K562 (cell line): ENCODE results near the gene PRAMEF11. TPM values are rescaled to one million over a fixed set of nuclear protein-coding genes. Genes with fewer than 3 reads are reported as not detected.
"Not testable (repeated sequence)": the region's sequence is repeated elsewhere in the genome, so short reads cannot be mapped to it uniquely, and the experiment has no call there.

Experiments
- ATAC-seq: fragments of 200-7000 bp; cut with Tn5 transposase; 3 replicates; pipeline ENCODE4 v1.9.1; 2020; ENCODE audit warnings: moderate library complexity
- Bru-seq: library from RNA; stranded (reverse); fragments of 400-500 nt; gene quantifications from one replicate; lab custom pipeline; 2021; lab: Mats Ljungman, UMichigan
- BruChase-seq, 2 experiments: library from RNA; stranded (reverse); fragments of 400-500 nt; gene quantifications; one replicate each; lab custom pipeline; 2021; lab: Mats Ljungman, UMichigan
- BruUV-seq: library from RNA; stranded (reverse); fragments of 400-500 nt; replicated peaks from 2 replicates; lab custom pipeline; 2021; lab: Mats Ljungman, UMichigan
- CTCF ChIA-PET: fragments of 300-600 bp; formaldehyde crosslinking; extraction: SDS; loops from one replicate; lab custom pipeline; 2021; ENCODE audit warnings: low intra/inter-chr PET ratio; lab: Yijun Ruan, JAX
- POLR2A ChIA-PET: fragments of 300-600, 350-650 bp; sonication (Branson Sonifier 250); formaldehyde crosslinking; extraction: SDS; loops from one replicate; lab custom pipeline; 2021; ENCODE audit warnings: antibody characterized with exemption, inconsistent platforms; lab: Yijun Ruan, JAX
- DNase-seq, 4 experiments: peaks; one replicate each; pipeline versions ENCODE4 v3.0.0 to v3.0.0-alpha.2; 2011 to 2018; ENCODE audit warnings: low spot score in 3 of 4, mixed read lengths in 3 of 4; ENCODE audit errors: extremely low read depth in 1 of 4
- FAIRE-seq: peaks from 2 replicates; lab custom pipeline; 2011; peaks lifted over from hg19 to GRCh38; lab: Jason Lieb, UNC
- H2AFZ ChIP-seq: 2 replicates; pipeline ENCODE4 v1.6.0; 2011; ENCODE audit warnings: low read depth, low read length, control low read depth, inconsistent platforms
- H3K27ac ChIP-seq: fragments of 200-600 bp; 3 replicates; pipeline ENCODE4 v1.8.0; 2011; ENCODE audit warnings: low read depth, mild to moderate bottlenecking, control low read depth, inconsistent platforms, low read length, moderate library complexity, mixed read lengths; ENCODE audit errors: extremely low read depth
- H3K27me3 ChIP-seq, 2 experiments: fragments of 300-600 bp in 1 of 2; 2 replicates in 1 of 2; 3 replicates in 1 of 2; pipeline versions ENCODE4 v1.6.0 to v1.8.0; 2011; ENCODE audit warnings: inconsistent platforms in 2 of 2, low read length in 2 of 2, mild to moderate bottlenecking in 1 of 2, mixed read lengths in 1 of 2, moderate library complexity in 1 of 2; ENCODE audit not compliant: control insufficient read depth in 2 of 2, insufficient read depth in 2 of 2
- H3K36me3 ChIP-seq: fragments of 300-600 bp; 3 replicates; pipeline ENCODE4 v1.8.0; 2011; ENCODE audit warnings: mild to moderate bottlenecking, low read length, inconsistent platforms; ENCODE audit not compliant: control insufficient read depth, insufficient read depth
- H3K4me1 ChIP-seq, 2 experiments: fragments of 200-600 bp in 1 of 2; replicated peaks in 1 of 2; 2 replicates in 1 of 2; 3 replicates in 1 of 2; pipeline versions ENCODE4 v1.5.1 to v1.8.0; 2011; ENCODE audit warnings: inconsistent platforms in 2 of 2, low read length in 2 of 2, mild to moderate bottlenecking in 1 of 2, mixed read lengths in 1 of 2, moderate library complexity in 1 of 2; ENCODE audit not compliant: control insufficient read depth in 2 of 2, insufficient read depth in 2 of 2
- H3K4me2 ChIP-seq: 2 replicates; pipeline ENCODE4 v1.6.1; 2011; ENCODE audit warnings: low read length, control low read depth, inconsistent platforms, mixed read lengths; ENCODE audit not compliant: insufficient read depth
- H3K4me3 ChIP-seq: fragments of 200-600 bp; sonication (generic), shearing (Covaris generic); 2 replicates; pipeline ENCODE4 v1.5.1; 2016; ENCODE audit warnings: control low read depth, inconsistent platforms
- H3K79me2 ChIP-seq: fragments of 200-600 bp; 3 replicates; pipeline ENCODE4 v1.8.0; 2011; ENCODE audit warnings: low read length, inconsistent platforms; ENCODE audit not compliant: control insufficient read depth, insufficient read depth
- H3K9ac ChIP-seq, 2 experiments: 2 replicates each; pipeline versions ENCODE4 v1.6.0 to v1.6.1; 2011; ENCODE audit warnings: low read depth in 2 of 2, low read length in 2 of 2, control low read depth in 1 of 2, inconsistent platforms in 1 of 2, mild to moderate bottlenecking in 1 of 2, mixed read lengths in 1 of 2; ENCODE audit not compliant: insufficient read depth in 1 of 2
- H3K9me1 ChIP-seq: one replicate; pipeline ENCODE4 v1.6.0; 2011; ENCODE audit warnings: inconsistent platforms, mild to moderate bottlenecking, low read length, moderate library complexity; ENCODE audit not compliant: control insufficient read depth, insufficient read depth
- H3K9me3 ChIP-seq: replicated peaks from 2 replicates; pipeline ENCODE4 v1.5.1; 2011; ENCODE audit warnings: low read depth, low read length, inconsistent platforms; ENCODE audit not compliant: control insufficient read depth, insufficient read depth
- H4K20me1 ChIP-seq: replicated peaks from 2 replicates; pipeline ENCODE4 v1.6.1; 2011; ENCODE audit warnings: low read length, inconsistent platforms, mixed read lengths; ENCODE audit not compliant: control insufficient read depth, insufficient read depth
- WGBS: fragments of 100-300 bp; shearing (Covaris generic); methylation state at CpG from one replicate; pipeline ENCODE4 v1.1.6; 2016; ENCODE audit warnings: low coverage, mixed read lengths; ENCODE audit not compliant: insufficient coverage; ENCODE audit errors: missing lambda C conversion rate; 5-methylcytosine and 5-hydroxymethylcytosine counted together
- in situ Hi-C: fragments of 300-500 bp; cut with MboI; formaldehyde crosslinking; loops from 4 replicates; pipeline ENCODE4 v1.15.0; 2018; ENCODE audit warnings: inconsistent platforms, mixed read lengths
- intact Hi-C: fragments of 100-400 bp; cut with micrococcal nuclease; formaldehyde crosslinking; loops from 2 replicates; pipeline ENCODE4 v1.14.2; 2022
- long read RNA-seq, 3 experiments: library from polyadenylated mRNA in 2 of 3; library from RNA in 1 of 3; unstranded in 2 of 3; stranded (forward) in 1 of 3; transcript quantifications; one replicate each; pipeline ENCODE4 v2.0.0, GENCODE V29; 2019 to 2022
- polyA minus RNA-seq, 3 experiments: library from RNA; depleted of rRNA, polyadenylated mRNA; stranded (reverse); fragments of >200 nt; gene quantifications; 2 replicates each; pipeline ENCODE4 v1.2.3, GENCODE V29; 2011
- polyA plus RNA-seq, 8 experiments: library from polyadenylated mRNA; depleted of rRNA in 4 of 8; stranded (reverse) in 5 of 8; unstranded in 3 of 8; fragments of >200 nt; fragmentation: Nextera tagmentation in 2 of 8; fragmentation: Illumina TruSeq in 1 of 8; extraction: Ambion mirVana in 2 of 8; extraction: Trizol in 1 of 8; gene quantifications; 2 replicates each; pipeline versions ENCODE4 v1.2.1 to v1.2.3, GENCODE V29; 2011 to 2014; ENCODE audit warnings: inconsistent platforms in 1 of 8, missing spikeins in 1 of 8
- total RNA-seq, 7 experiments: library from RNA; depleted of rRNA in 6 of 7; stranded (reverse); fragments of >200 nt in 6 of 7; fragmentation: Illumina TruSeq in 2 of 7; extraction: Trizol in 2 of 7; gene quantifications; 2 replicates each; pipeline versions ENCODE4 v1.2.1 to v1.2.3, GENCODE V29; 2011 to 2021; ENCODE audit warnings: low replicate concordance in 1 of 7

PRAMEF11 gene
- total RNA-seq (2011; cell fraction: chromatin; rRNA removed; ENCODE audit: low replicate concordance), result not detected in 2 replicates
- total RNA-seq (2011; cell fraction: nucleolus; rRNA removed), result not detected in 2 replicates
- total RNA-seq (2011; cell fraction: nucleoplasm; rRNA removed), result not detected in 2 replicates
- total RNA-seq (2014; rRNA removed) (not detected in 2 replicates), total RNA-seq (2014; rRNA removed; fragmentation: Illumina TruSeq; extraction: Trizol) (not detected in 2 replicates), total RNA-seq (2015; rRNA removed; fragmentation: Illumina TruSeq; extraction: Trizol) (not detected in 2 replicates), total RNA-seq (2021) (not detected in 2 replicates), polyA plus RNA-seq (2011; rRNA removed) (not detected in 2 replicates), polyA plus RNA-seq (2014; fragmentation: Illumina TruSeq; extraction: Trizol) (not detected in 2 replicates), polyA plus RNA-seq (2014; fragmentation: Nextera tagmentation; extraction: Ambion mirVana) (not detected), polyA plus RNA-seq (2014; rRNA removed) (not detected in 2 replicates), polyA minus RNA-seq (2011; rRNA and poly(A)+ RNA removed) (not detected in 2 replicates), Bru-seq, nascent RNA (not detected), BruChase-seq, experiment 1, labeled RNA remaining after a 2-hour chase (not detected), BruChase-seq, experiment 2, labeled RNA remaining after a 6-hour chase (not detected)
- polyA plus RNA-seq (2011; cell fraction: cytosol; rRNA removed), result not detected in 2 replicates
- not detected in 2 replicates for polyA plus RNA-seq (2011; cell fraction: nucleus; rRNA removed)
- not detected in 2 replicates for polyA plus RNA-seq (2012)
- not detected in 2 replicates for polyA minus RNA-seq (2011; cell fraction: cytosol; rRNA and poly(A)+ RNA removed)
- polyA minus RNA-seq (2011; cell fraction: nucleus; rRNA and poly(A)+ RNA removed), result not detected in 2 replicates
- long read RNA-seq, experiment 1, result 0 reads
- long read RNA-seq, experiment 2, result 0 reads
- long read RNA-seq, experiment 3, result 0 reads

GRCh38 chr1:12831310-12831709 lies at the start of gene PRAMEF11:
Gene PRAMEF11, minus strand, starts transcription at chr1:12831410. Its CDS starts 2,621 bp downstream, at chr1:12828789.
- intact Hi-C loops, H3K79me2 ChIP-seq, BruUV-seq, H3K9me1 ChIP-seq, H3K27me3 ChIP-seq, POLR2A ChIA-PET, DNase-seq, H3K4me2 ChIP-seq, H3K4me1 ChIP-seq, H4K20me1 ChIP-seq, CTCF ChIA-PET, H3K9me3 ChIP-seq, H3K4me3 ChIP-seq, FAIRE-seq, ATAC-seq, H3K9ac ChIP-seq, H3K27ac ChIP-seq, H2AFZ ChIP-seq, H3K36me3 ChIP-seq: not testable (repeated sequence)
- in situ Hi-C loops, result loop anchor here (5.0 kb wide), 1 partner anchor 56 kb away; the partner anchor contains the start of gene PRAMEF4
- WGBS, result 2% methylated on average over 3 of the region's 3 CpGs

DNA sequence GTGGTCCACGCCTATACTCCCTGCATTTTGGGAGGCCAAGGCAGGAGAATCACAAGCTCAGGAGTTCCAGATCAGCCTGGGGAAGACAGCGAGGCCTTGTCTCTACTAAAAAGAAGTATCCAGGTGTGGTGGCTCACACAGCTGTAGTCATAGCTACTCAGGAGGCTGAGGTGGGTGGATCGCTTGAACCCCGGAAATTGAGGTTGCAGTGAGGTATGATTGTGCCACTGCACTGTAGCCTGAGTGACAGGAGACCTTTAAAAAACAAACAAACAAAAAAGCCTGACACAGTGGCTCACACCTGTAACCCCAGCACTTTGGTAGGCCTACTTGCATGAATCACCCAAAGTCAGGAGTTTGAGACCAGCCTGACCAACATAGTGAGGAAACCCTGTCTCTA lies 47.2 kb upstream of the PRAMEF11 start:
- 0% methylated on average over 3 of the region's 4 CpGs for WGBS
- H3K9me1 ChIP-seq, H3K9me3 ChIP-seq, H2AFZ ChIP-seq, FAIRE-seq, H3K4me3 ChIP-seq, H4K20me1 ChIP-seq, DNase-seq, in situ Hi-C loops, H3K27ac ChIP-seq, CTCF ChIA-PET, intact Hi-C loops, H3K36me3 ChIP-seq, H3K27me3 ChIP-seq, POLR2A ChIA-PET, ATAC-seq, H3K79me2 ChIP-seq, H3K9ac ChIP-seq, H3K4me2 ChIP-seq, BruUV-seq, H3K4me1 ChIP-seq: not testable (repeated sequence)

GRCh38 chr1:12863131-12863880 lies 32.1 kb upstream of the PRAMEF11 start:
- H3K27me3 ChIP-seq, ATAC-seq, DNase-seq, CTCF ChIA-PET, H3K36me3 ChIP-seq, H3K9me1 ChIP-seq, H3K79me2 ChIP-seq, BruUV-seq, H2AFZ ChIP-seq, H3K4me3 ChIP-seq, FAIRE-seq, H3K27ac ChIP-seq, H3K9ac ChIP-seq, H3K9me3 ChIP-seq, H3K4me2 ChIP-seq, intact Hi-C loops, POLR2A ChIA-PET, H3K4me1 ChIP-seq, H4K20me1 ChIP-seq: not testable (repeated sequence)
- in situ Hi-C loops, result loop anchor here (5.0 to 10.0 kb wide), 2 partner anchors 66 to 171 kb away; no protein-coding TSS in a partner anchor
- WGBS, result 0% methylated on average over 3 of the region's 7 CpGs
